ENCODE measurements around the gene GATB.
A peak's percentile ranks its signal among the peaks of the same experiment; 100 is the strongest.

The GATB gene

GRCh38 chr4:151668689-151669402, 92.0 kb downstream of the GATB start:
- DNase-seq, result no peak

DNA sequence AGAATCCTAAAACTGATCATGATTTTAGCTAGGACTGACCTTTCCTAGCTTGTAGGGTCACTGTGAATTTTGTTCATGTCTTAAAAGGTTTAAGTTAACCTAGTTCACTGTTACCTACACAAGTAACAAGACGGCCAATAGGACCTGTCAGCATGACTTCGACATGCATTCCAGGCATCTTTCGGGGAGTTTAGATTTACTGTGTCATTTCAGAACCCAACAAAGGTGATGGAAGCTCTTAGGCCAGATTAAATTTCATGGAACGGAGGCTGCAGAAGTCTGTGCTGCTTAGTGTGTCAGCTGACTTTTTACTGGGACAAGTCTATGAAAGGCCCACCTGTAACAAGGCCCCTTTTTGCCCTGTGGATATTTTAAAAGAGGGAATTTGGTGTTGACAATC, 93.1 kb downstream of the GATB start:
- no peak for DNase-seq

DNA sequence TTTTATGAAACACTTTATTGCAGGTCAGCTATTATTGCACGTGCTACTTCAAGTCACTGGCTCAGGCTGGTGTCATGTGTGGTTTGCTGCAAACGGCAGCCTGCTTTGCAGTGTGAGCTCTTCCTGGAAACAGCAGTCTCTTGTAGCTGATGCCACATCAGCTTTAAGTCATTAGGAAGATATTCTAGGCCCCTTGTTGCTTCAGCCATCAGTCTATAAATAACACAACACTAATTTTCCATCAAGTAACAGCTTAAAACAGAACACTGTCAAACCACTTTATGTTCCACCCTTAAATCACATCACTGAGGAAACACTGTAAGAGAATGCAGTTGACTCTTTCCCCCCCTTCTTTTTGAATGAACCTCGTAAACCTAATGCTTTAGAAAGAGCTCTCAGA, 93.8 kb downstream of the GATB start:
- no peak for DNase-seq

GRCh38 chr4:151666501-151666900, 94.3 kb downstream of the GATB start:
- DNase-seq, result no peak

DNA sequence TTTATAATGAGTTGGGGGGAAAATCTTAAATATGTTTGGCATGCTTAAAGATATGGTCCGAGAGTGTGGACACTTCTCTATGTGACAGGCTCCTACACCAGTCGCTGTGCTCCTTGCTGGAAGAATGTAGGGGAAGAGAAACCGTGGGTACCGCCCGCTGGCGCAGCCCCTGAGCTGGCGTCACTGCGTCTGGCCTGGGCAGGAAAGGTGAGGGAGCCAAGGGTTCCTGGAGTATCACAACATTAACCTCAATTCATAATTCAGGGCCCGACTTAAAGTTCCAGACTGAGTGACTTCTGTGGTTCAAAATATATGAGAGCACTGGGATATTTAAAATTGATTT, 95.1 kb downstream of the GATB start:
- no peak for DNase-seq

- DNase-seq, result no peak
Measured at GRCh38 chr4:151665022-151665784, 95.6 kb downstream of the GATB start.

DNA sequence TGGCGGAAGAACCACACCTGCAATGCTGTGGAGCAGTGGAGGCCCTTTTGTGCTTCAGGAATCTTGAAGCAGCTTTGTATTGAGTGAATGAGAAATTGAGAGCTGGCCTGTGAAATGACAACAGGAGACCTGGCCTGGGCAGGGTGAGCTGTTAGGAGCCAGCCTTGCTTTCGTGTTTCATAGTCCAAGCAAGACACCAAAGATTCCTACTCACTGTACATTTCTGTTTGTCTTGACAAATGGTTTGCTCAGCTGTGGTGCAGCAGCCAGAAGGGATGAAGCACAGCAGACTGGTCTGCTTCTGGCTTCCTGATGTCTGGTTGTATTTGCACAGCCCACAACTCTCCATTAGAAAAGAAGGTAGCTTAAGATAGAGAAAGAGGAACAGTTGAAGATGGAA, 96.5 kb downstream of the GATB start:
- DNase-seq, result no peak

DNA sequence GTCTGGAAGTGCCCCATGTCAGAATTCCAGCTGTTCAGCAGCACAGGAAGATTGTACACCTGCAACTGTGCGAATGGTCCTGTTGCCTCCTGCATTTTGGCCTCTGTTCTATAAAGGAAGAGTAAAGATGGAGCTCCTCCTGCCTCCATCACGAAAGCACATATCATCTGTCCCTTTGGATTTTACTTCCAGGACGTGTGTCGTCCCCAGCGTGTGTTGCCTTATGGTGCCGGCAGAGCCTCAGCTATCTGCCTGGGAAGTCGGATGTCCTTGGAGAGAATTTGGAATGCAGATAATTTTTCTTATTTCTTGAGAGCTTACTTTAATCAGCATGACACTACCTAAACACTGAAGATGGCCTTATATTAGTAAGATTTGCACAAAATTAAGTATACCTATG, 97.7 kb downstream of the GATB start:
- no peak for DNase-seq

DNA sequence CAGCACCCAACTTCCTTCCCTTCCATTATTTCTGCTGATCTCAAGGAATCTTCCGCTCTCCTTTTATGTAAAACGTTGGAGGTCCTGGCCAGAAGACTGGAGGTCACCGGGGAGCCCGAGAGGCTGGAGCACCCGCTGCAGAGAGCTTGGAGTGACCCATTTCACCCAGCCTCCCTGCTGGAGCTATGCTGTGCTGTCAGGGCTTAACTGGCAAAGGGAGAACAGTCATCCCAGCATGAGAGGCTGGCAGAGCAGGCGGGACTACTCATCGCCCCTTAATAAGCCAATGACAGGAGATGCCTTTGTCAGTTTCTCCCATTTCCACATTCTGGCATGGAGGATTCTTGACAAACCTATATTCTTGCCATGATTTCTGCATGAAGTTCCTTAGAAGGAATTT, 98.9 kb downstream of the GATB start:
- DNase-seq, result no peak

- DNase-seq, result no peak
Measured at GRCh38 chr4:151660676-151661075, 100.1 kb downstream of the GATB start.

DNA sequence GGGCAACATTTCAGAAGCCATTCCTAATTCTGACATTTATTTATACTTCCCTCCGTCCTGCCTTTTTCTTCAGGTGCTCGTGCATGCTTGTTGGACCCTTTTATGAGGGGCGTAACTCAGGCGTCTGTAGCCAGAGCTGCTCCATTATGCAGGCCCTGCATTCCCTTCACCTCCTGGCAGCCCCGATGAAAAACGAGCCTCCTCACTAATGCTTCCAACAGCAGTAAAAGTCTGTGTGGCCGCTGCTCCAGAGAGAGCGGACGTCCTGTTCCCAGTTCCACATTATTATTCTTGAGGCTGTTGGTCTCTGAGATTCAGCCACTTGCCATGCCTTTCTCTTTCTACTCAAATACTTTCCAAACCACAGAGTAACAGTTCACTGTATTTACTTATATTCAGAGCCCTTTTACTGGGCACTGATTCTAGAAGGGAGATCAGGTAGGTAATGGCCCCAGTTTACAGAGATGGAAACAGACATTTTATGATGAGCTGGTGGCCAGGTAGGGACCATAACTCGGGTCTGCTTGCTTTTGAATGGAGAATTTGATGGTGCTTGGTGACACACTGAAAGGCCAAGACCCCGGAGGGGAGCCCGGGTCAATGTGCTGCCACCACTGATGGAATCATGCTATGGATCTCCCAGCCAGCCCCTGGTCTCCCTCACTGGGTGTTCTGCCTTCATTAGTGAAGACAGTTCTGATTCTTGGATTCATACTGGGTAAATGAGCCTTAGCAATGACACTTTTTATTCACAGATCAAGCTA, 101.0 kb downstream of the GATB start:
- DNase-seq, result no peak

DNA sequence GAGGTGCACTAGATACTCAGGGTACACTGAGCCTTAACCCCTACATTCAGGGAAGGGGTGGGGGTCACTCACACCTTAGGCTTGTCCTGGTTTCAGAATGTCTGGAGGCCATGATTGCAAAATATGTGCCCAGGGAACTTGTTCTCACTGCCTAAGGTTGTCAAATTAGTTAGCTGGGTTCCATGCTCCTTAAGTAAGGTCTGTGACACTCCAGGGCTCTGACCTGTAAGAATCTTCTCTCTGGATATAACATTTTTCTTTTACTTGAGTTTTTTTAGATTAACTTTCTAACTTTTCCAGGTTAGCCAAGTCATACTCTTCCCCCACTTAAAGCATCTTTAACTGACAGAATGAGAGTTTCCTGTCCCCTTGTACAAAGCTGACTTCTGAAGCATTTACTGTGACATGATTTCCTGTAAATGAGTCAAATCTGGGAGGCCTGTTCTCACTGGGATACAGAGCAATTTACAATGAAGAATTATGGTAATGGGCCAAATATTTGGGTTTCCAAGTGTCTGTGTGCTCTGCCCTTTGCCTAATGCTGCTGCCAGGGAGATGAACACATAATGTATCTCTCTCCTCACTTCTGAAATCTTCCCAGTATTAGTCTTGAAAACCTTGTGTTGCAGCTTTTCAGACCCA, 101.7 kb downstream of the GATB start:
- no peak for DNase-seq

DNA sequence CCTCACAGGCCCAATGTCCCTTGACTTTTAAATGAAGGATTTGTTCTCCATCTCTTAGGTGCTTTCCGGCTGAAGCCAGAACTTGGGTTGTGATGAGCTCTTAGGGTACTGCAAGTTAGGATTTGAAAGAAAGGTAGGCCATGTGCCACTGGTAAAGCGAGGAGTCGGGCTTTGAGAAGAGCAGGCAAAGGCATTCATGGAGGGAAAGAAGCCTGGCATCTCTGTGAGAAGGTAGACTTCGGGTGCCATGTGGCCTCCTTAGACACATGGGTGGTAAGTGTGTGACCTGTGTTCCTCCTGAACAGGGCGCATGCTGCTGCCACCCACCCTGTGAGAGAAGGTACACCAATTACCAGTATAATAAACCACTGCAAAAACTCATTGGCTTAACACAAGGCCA, 102.9 kb downstream of the GATB start:
- no peak for DNase-seq

DNA sequence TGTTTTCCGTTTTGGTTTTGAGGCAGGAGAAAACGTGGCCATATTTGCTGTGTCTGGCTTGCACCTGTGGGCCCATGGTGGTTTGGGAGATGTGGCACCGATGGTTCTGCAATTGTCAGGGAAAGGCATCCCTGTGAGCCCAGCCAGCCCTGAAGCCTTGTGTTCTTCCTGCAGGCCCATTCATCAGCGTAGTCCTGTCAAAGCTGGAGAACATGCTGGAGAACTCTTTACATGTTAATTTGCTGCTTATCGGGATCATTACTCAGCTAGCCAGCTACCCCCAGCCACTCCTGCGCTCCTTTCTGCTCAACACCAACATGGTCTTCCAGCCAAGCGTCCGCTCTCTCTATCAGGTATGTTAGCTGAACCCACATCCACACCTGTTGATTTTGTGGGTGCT, 104.7 kb downstream of the GATB start:
- no peak for DNase-seq

DNA sequence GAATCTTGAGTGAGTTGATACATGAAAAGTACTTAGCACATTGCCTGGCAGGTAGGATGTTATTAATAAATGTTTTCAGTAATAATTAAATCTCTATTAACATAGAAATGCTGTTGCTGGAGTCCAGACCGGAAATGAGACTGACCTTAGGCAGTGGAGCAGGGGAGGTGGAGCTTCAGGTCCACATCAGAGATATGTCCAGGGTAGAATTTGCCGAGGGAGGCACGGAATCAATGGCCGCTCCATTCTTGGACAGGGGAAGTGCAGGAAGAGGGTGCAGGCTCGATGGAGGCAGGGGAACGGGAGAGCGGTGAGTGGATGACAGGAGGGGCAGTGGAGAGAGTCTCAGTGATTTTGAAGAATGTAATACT, 107.3 kb downstream of the GATB start:
- no peak for DNase-seq

DNA sequence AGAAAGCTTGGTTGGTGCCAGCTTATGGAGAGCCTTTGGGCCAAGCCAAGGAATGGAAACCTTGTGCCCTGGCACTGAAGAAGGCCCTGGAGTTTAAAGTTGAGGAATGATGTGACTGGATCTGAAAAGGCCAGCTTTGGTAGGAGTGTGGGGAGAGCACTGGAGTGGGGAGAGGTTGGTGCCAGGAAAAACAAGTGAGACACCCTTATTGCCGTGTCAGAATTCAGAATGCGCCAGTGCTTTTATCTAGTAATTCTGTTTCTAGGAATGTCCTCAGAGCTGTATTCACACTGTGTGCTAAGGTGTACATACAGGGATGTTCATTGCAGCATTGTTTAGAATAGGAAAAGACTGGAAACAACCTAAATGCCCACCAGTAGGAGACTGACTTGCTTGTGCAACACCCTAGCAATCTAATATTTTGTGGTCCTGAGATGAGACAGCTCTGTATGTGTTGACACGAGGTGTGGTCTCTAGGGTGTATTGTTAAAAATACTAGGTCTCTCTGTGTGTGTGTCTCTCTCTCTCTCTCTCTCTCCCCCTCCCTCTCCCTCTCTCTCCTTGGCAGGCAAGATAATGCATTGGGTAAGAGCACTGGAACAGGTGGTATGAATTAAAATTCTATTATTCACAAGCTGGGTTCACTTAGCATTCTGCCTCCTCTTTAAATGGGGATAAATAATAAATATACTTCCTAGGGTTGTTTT, 107.8 kb downstream of the GATB start:
- no peak for DNase-seq

- no peak for DNase-seq
Measured at GRCh38 chr4:151651496-151651895, 109.3 kb downstream of the GATB start.

DNA sequence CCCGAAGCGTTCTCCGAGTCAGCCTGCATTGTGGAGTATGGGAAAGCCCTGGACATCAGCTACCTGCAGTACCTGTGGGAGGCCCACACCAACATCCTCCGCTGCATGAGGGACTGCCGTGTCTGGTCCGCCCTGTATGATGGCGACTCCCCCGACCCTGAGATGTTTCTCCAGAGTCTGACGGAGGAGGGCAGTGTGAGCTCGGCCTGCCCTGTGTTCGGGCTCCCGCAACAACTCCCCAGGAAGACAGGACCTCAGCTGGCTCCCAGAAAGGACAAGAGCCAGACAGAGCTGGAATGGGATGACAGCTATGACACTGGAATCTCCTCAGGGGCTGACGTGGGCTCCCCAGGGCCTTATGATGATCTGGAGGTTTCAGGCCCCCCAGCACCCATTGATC, 111.3 kb downstream of the GATB start:
- no peak for DNase-seq

- no peak for DNase-seq
Measured at GRCh38 chr4:151646322-151646721, 114.5 kb downstream of the GATB start.

DNA sequence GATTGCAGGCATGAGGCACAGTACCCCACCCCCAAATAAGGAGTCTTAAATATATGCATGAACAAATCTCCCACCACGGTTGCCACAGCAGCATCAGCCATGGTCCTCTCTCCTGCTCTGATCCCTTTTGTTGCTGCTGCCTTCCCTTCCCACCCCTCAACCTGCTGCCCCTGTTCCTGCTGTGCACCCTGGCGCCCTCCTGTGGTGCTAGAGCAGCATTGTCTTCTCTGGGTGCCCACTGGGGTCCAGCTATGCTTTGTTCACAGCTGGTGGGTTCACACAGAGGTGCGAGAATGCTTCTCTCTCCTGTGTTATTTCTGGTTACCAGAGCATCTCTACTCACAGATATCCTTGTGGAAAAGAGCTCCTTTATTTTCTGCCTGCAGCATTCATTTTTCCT, 116.2 kb downstream of the GATB start:
- DNase-seq, result peak; percentile 59

DNA sequence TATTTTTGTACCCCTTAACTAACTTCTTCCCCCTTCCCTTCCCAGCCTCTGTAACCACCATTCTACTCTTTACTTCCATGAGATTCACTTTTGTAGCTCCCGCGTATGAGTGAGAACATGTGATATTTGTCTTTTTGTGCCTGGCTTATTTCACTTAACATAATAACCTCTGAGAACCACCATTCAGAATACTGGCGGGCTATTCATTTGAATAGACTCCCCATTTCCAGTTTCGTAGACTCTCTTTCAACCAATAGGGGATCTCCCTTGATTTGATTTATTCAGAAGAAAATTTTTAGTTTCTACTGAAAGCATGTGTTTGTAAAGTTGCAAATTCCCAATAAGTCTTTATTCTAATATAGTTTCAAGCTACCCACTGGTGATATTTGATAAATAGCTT, 117.2 kb downstream of the GATB start:
- no peak for DNase-seq

GRCh38 chr4:151641983-151642382, 118.8 kb downstream of the GATB start:
- no peak for DNase-seq

DNA sequence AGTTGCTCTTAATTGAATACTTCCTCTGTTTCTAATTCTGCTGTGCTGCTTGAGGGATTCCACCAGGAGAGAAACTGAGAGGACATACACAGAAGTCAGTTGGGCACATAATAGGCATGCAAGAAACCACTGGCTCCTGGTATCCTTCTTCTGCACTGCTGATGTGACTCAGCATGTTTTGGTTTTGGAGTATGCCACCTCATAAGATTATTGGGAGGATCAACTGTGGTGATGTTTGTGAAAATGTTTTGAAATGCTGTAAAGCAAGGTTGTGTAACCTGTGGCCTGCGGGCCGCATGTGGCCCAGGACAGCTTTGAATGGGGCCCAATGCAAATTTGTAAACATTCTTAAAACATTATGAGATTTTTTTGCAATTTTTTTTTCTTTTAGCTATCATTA, 119.6 kb downstream of the GATB start:
- no peak for DNase-seq

Measured in NCI-H1436 (cell line).